Ovary (tissue), 9 donors: ENCODE data around the gene TFF2. TPM values are rescaled to one million over a fixed set of nuclear protein-coding genes. Genes with fewer than 3 reads are reported as not detected.

Experiments used
- DNase-seq, 5 donors: peaks; one replicate each; pipeline ENCODE4 v3.0.0-alpha.2; 2019 to 2020
- H3K27ac ChIP-seq, 2 donors: fragments of 200-600 bp; one replicate each; pipeline versions ENCODE4 v1.5.1 to v1.8.0; 2019 to 2022
- H3K27me3 ChIP-seq: fragments of 200-600 bp; one replicate; pipeline ENCODE4 v1.8.0; 2022
- H3K36me3 ChIP-seq: fragments of 200-600 bp; sonication (generic); one replicate; pipeline ENCODE4 v1.5.1; 2019
- H3K4me1 ChIP-seq: one replicate; pipeline ENCODE4 v1.8.1; 2013; ENCODE audit warnings: mild to moderate bottlenecking, moderate library complexity; ENCODE audit not compliant: insufficient read depth
- H3K4me3 ChIP-seq: fragments of 200-600 bp; sonication (generic); one replicate; pipeline ENCODE4 v1.5.1; 2017
- H3K9me3 ChIP-seq, 2 donors: fragments of 200-600 bp in 1 of 2; sonication (generic) in 1 of 2; one replicate each; pipeline versions ENCODE4 v1.5.1 to v1.8.1; 2013 to 2019; ENCODE audit warnings: mild to moderate bottlenecking in 1 of 2, moderate library complexity in 1 of 2
- CTCF ChIP-seq, 3 donors: fragments of 450-650 bp in 2 of 3; fragments of 200-600 bp in 1 of 3; IDR thresholded peaks; one replicate each; pipeline versions ENCODE4 v1.5.1 to v1.8.0; 2016 to 2022; ENCODE audit warnings: antibody characterized with exemption in 3 of 3, mild to moderate bottlenecking in 1 of 3
- EP300 ChIP-seq: sonication (generic); formaldehyde crosslinking; IDR thresholded peaks from one replicate; pipeline ENCODE4 v1.6.1; 2017; ENCODE audit warnings: antibody characterized with exemption
- POLR2A ChIP-seq: fragments of 450-650 bp; IDR thresholded peaks from one replicate; pipeline ENCODE4 v1.6.1; 2017; ENCODE audit warnings: antibody characterized with exemption, mild to moderate bottlenecking, moderate library complexity
- WGBS, 3 donors: extraction: QIAGEN DNeasy Blood & Tissue Kit in 1 of 3; methylation state at CpG; one replicate each; pipeline versions ENCODE4 v1.1.5 to v1.1.7; 2013 to 2017; 5-methylcytosine and 5-hydroxymethylcytosine counted together
- intact Hi-C, 4 donors: fragments of 100-400 bp; cut with DNase I; formaldehyde crosslinking; loops; one replicate each; pipeline versions ENCODE4 v1.11.0 to v1.15.1; 2022 to 2023
- polyA plus RNA-seq, 2 donors: library from polyadenylated mRNA; stranded (reverse); fragments of 200-250 nt in 1 of 2; fragments of 350-450 nt in 1 of 2; fragmentation: Illumina TruSeq in 1 of 2; extraction: RNeasy Lipid Tissue Mini Kit (QIAGEN cat#74804) in 1 of 2; gene quantifications; one replicate each; pipeline ENCODE4 v1.2.3, GENCODE V29; 2013 to 2014
- total RNA-seq, 7 donors: library from RNA; depleted of rRNA in 2 of 7; stranded (reverse); fragments of >200 nt in 2 of 7; fragmentation: NEBNext Ultra II Directional in 3 of 7; extraction: Animal tissue kit (Norgen Biotek cat#: 25700) in 3 of 7; gene quantifications; one replicate each; pipeline versions ENCODE4 v1.1.0 to v1.2.4, GENCODE V29; 2016 to 2023
- donor health status: DM: no; HTN: no; CAD: no; lungs with moderate emphysema.
- donor health status: DM: no; HTN: no; CAD: no.
- donor health status: Bipolar disorder and iron deficiency.
- donor health status: DM: yes; HTN: yes; CAD: no.
- donor health status: DM: no; HTN: no; CAD: no.
- donor health status: DM: yes; HTN: yes; CAD: no.

TFF2 gene
- total and polyA plus RNA-seq, 9 donors, result 0.31 to 3.7 TPM; not detected in 7

GRCh38 chr21:42301371-42302075, 49.3 kb downstream of the TFF2 start:
- WGBS, 3 donors, result 78 to 86% (median 82%) methylated on average over 18 to 20 of the region's 20 CpGs
- intact Hi-C loops, result no loop called here
- TF ChIP-seq CTCF (IDR thresholded peaks at IDR 0.05) (no peak), EP300 (no peak), POLR2A (no peak)
- H3K36me3 ChIP-seq, result no peaks in the 10 kb centered on the region
- H3K4me1 ChIP-seq, result no peaks in the 10 kb centered on the region
- no peak overlapping the region for H3K27ac ChIP-seq
- no peak for DNase-seq
- H3K4me3 ChIP-seq, result no peak overlapping the region
- no peaks in the 10 kb centered on the region for H3K27me3 ChIP-seq
- H3K9me3 ChIP-seq, result no peaks in the 10 kb centered on the region

DNA sequence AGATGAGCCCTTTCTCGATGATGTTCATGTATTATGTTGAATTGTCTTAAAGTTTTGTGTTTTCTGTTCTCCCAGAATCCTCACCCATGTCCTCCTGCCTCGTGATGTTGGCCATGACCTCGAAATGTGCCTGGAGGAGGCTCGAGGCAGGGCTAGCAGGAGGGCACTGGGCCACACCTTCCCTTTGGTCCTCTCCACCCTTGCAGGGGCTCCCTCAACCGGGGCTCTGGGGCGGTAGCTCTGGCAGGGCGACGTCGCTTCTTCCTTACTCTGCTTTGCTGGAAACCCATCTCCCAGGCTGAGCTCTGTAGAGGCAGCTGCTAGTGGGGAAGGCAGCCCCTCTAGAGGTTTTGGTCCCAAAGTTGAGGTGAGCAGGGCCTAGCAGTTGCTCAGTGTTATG, 49.8 kb downstream of the TFF2 start:
- Histone ChIP-seq H3K4me1 (no peaks in the 10 kb centered on the region), H3K36me3 (no peaks in the 10 kb centered on the region), H3K27ac (no peak overlapping the region), H3K27me3 (no peaks in the 10 kb centered on the region), H3K9me3 (no peaks in the 10 kb centered on the region), H3K4me3 (no peak overlapping the region)
- TF ChIP-seq EP300, result no peak
- no peak for TF ChIP-seq POLR2A
- TF ChIP-seq CTCF (IDR thresholded peaks at IDR 0.05), result no peak
- DNase-seq, result no peak
- intact Hi-C loops, result no loop called here
- WGBS, 3 donors, result 78 to 83% (median 82%) methylated on average over 9 of the region's 9 CpGs

DNA sequence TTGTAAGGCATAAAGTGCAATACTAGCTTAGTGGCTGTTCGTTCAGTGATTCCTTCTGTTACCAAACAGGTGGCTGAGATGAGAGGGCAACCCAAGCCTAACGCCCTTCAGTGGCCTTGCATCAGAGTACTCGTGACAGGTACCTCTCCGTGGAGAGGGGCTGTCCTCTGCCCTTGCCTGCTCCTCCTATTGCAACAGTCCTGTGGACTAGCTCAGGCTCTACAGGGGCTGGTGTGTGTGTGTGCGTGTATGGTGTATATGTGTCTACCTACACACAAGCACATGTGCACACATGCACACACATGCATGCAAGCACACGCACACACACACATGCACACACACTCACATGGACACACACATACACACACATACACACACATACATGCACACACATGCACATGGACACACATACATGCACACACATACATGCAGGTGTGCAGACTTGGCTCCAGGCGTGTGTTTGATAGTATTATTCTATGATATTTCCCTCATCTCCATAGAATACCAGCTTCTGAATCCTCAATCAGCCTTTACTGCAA, 50.7 kb downstream of the TFF2 start:
- intact Hi-C loops, result no loop called here
- 83 to 90% (median 85%) methylated on average over 7 of the region's 7 CpGs for WGBS, 3 donors
- H3K4me3 ChIP-seq, result no peak overlapping the region

GRCh38 chr21:42299324-42300044, 51.3 kb downstream of the TFF2 start:
- H3K27ac ChIP-seq, result no peak overlapping the region

More for the DNA sequence above, 50.7 kb downstream of the TFF2 start:
- DNase-seq, result no peak
- H3K36me3 ChIP-seq, result no peaks in the 10 kb centered on the region
- no peaks in the 10 kb centered on the region for H3K27me3 ChIP-seq
- no peaks in the 10 kb centered on the region for H3K4me1 ChIP-seq
- no peak for TF ChIP-seq POLR2A
- no peaks in the 10 kb centered on the region for H3K9me3 ChIP-seq
- H3K27ac ChIP-seq, result no peak overlapping the region

More at GRCh38 chr21:42299324-42300044, 51.3 kb downstream of the TFF2 start:
- DNase-seq, result no peak
- no peaks in the 10 kb centered on the region for H3K27me3 ChIP-seq
- WGBS, 3 donors, result 73 to 75% (median 74%) methylated on average over 20 of the region's 20 CpGs
- intact Hi-C loops, result no loop called here
- no peak overlapping the region for H3K4me3 ChIP-seq
- TF ChIP-seq CTCF (IDR thresholded peaks at IDR 0.05) (no peak), EP300 (no peak), POLR2A (no peak)
- no peaks in the 10 kb centered on the region for H3K36me3 ChIP-seq
- no peaks in the 10 kb centered on the region for H3K9me3 ChIP-seq
- H3K4me1 ChIP-seq, result no peaks in the 10 kb centered on the region
